ENCODE measurements around the gene FBLN2. TPM values are rescaled to one million over a fixed set of nuclear protein-coding genes. Genes with fewer than 3 reads are reported as not detected.

FBLN2 gene
- total and polyA plus RNA-seq, 2 of the 13 experiments (the other 11 are each of a cell fraction or from before 2014, with no cell fraction given) = not detected

- Histone ChIP-seq H3K27me3 (ENCODE audit: control insufficient read depth in 1 of 2, insufficient read depth in 2 of 2, low read length in 2 of 2) (peaks cover 11 to 71% of the 10 kb centered on the region in 2 experiments), H3K9me3 (ENCODE audit: low read length) (no peaks in the 10 kb centered on the region), H3K27ac (ENCODE audit: extremely low read length, insufficient read depth, low read length) (no peak overlapping the region), H3K79me2 (ENCODE audit: insufficient read depth, low read length) (no peaks in the 10 kb centered on the region), H4K20me1 (ENCODE audit: insufficient read depth, low read length) (no peaks in the 10 kb centered on the region), H3K4me1 (ENCODE audit: insufficient read depth, low read length) (no peaks in the 10 kb centered on the region), H2AFZ (ENCODE audit: low read length) (no peak overlapping the region), H3K4me3 (replicated peaks in 1 of 3; ENCODE audit: insufficient read depth in 1 of 3, low read depth in 2 of 3, low read length in 3 of 3) (no peak overlapping the region), H3K4me2 (ENCODE audit: low read depth, low read length) (no peak overlapping the region), H3K9ac (ENCODE audit: insufficient read depth, low read depth, low read length) (no peak overlapping the region), H3K36me3 (replicated peaks in 1 of 2; ENCODE audit: control insufficient read depth in 1 of 2, insufficient read depth in 2 of 2, low read length in 2 of 2) (no peaks in the 10 kb centered on the region)
- no peak for DNase-seq (ENCODE audit: low spot score)
- TF ChIP-seq TCF7L2 (IDR thresholded peaks at IDR 0.05; ENCODE audit: low read depth, low read length) (no peak), PBX3 (CRISPR knock-in tag; IDR thresholded peaks at IDR 0.05; ENCODE audit: borderline replicate concordance) (no peak)
- BruUV-seq (replicated peaks) = no TSS peak
- FAIRE-seq = no peak
- WGBS (ENCODE audit: low lambda C conversion rate) = 45% methylated on average over 3 of the region's 3 CpGs
- intact Hi-C loops (cut with micrococcal nuclease; ENCODE audit: unreplicated experiment) (no loop called here), in situ Hi-C loops (cut with HindIII; ENCODE audit: extremely low pct_ligation_motif_present, low pct_unique_long_range_greater_than_20kb) (no loop called here)
- ChIA-PET CTCF (ENCODE audit: low intra/inter-chr PET ratio, low total read pairs) (no interaction called here), POLR2A (no interaction called here)
- no peak for ATAC-seq
Observed at GRCh38 chr3:13541691-13542090, 7.2 kb upstream of the FBLN2 start.

DNA sequence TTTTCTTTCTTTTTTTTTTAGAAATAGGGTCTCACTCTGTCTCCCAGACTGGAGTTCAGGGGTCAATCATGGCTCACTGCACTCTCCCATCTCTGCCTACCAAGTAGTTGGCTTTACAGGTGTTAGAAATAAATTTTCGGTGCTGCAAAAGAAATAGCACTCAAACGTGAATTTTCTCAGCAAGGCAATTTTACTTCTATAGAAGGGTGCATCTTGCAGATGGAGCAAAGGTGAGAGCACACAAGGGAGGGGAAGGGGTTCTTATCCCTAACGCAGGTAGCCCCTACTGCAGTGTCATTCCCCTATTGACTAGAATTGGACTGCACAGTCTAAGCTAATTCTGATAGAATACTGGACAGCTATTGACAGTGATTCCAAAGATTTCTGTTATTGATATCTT lies 6.8 kb upstream of the FBLN2 start:
- Histone ChIP-seq H3K9me3 (ENCODE audit: low read length) (no peaks in the 10 kb centered on the region), H4K20me1 (ENCODE audit: insufficient read depth, low read length) (no peaks in the 10 kb centered on the region), H2AFZ (ENCODE audit: low read length) (no peak overlapping the region), H3K79me2 (ENCODE audit: insufficient read depth, low read length) (no peaks in the 10 kb centered on the region), H3K4me3 (replicated peaks in 1 of 3; ENCODE audit: insufficient read depth in 1 of 3, low read depth in 2 of 3, low read length in 3 of 3) (no peak overlapping the region), H3K27ac (ENCODE audit: extremely low read length, insufficient read depth, low read length) (no peak overlapping the region), H3K9ac (ENCODE audit: insufficient read depth, low read depth, low read length) (no peak overlapping the region), H3K36me3 (replicated peaks in 1 of 2; ENCODE audit: control insufficient read depth in 1 of 2, insufficient read depth in 2 of 2, low read length in 2 of 2) (no peaks in the 10 kb centered on the region), H3K4me1 (ENCODE audit: insufficient read depth, low read length) (no peaks in the 10 kb centered on the region), H3K4me2 (ENCODE audit: low read depth, low read length) (no peak overlapping the region), H3K27me3 (ENCODE audit: control insufficient read depth in 1 of 2, insufficient read depth in 2 of 2, low read length in 2 of 2) (peaks cover 12 to 71% of the 10 kb centered on the region in 2 experiments)
- ATAC-seq (no peak), DNase-seq (ENCODE audit: low spot score) (no peak), FAIRE-seq (no peak)
- in situ Hi-C loops (cut with HindIII; ENCODE audit: extremely low pct_ligation_motif_present, low pct_unique_long_range_greater_than_20kb) (no loop called here), intact Hi-C loops (cut with micrococcal nuclease; ENCODE audit: unreplicated experiment) (no loop called here)
- ChIA-PET POLR2A (no interaction called here), CTCF (ENCODE audit: low intra/inter-chr PET ratio, low total read pairs) (no interaction called here)
- no TSS peak for BruUV-seq (replicated peaks)
- WGBS (ENCODE audit: low lambda C conversion rate) = 3% methylated on average over 3 of the region's 3 CpGs
- TF ChIP-seq, protein P1, sequence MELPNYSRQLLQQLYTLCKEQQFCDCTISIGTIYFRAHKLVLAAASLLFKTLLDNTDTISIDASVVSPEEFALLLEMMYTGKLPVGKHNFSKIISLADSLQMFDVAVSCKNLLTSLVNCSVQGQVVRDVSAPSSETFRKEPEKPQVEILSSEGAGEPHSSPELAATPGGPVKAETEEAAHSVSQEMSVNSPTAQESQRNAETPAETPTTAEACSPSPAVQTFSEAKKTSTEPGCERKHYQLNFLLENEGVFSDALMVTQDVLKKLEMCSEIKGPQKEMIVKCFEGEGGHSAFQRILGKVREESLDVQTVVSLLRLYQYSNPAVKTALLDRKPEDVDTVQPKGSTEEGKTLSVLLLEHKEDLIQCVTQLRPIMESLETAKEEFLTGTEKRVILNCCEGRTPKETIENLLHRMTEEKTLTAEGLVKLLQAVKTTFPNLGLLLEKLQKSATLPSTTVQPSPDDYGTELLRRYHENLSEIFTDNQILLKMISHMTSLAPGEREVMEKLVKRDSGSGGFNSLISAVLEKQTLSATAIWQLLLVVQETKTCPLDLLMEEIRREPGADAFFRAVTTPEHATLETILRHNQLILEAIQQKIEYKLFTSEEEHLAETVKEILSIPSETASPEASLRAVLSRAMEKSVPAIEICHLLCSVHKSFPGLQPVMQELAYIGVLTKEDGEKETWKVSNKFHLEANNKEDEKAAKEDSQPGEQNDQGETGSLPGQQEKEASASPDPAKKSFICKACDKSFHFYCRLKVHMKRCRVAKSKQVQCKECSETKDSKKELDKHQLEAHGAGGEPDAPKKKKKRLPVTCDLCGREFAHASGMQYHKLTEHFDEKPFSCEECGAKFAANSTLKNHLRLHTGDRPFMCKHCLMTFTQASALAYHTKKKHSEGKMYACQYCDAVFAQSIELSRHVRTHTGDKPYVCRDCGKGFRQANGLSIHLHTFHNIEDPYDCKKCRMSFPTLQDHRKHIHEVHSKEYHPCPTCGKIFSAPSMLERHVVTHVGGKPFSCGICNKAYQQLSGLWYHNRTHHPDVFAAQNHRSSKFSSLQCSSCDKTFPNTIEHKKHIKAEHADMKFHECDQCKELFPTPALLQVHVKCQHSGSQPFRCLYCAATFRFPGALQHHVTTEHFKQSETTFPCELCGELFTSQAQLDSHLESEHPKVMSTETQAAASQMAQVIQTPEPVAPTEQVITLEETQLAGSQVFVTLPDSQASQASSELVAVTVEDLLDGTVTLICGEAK (IDR thresholded peaks at IDR 0.05) = no peak
- TF ChIP-seq, protein P1 (CRISPR knock-in tag; IDR thresholded peaks at IDR 0.05) = no peak
- TF ChIP-seq DMAP1 (CRISPR knock-in tag; IDR thresholded peaks at IDR 0.05) = no peak
- no peak for TF ChIP-seq MTF2 (CRISPR knock-in tag; IDR thresholded peaks at IDR 0.05; ENCODE audit: borderline replicate concordance)
- no peak for TF ChIP-seq HOXA9 (CRISPR knock-in tag; IDR thresholded peaks at IDR 0.05; ENCODE audit: borderline replicate concordance)
- TF ChIP-seq KLF11 (CRISPR knock-in tag; IDR thresholded peaks at IDR 0.05) = no peak
- no peak for TF ChIP-seq SAP130 (CRISPR knock-in tag; IDR thresholded peaks at IDR 0.05; ENCODE audit: low read depth)
- no peak for TF ChIP-seq ZNF337 (CRISPR knock-in tag; IDR thresholded peaks at IDR 0.05; ENCODE audit: borderline replicate concordance, low read depth)

All from HepG2 (cell line).